ENCODE data around the gene RAPGEF2.
"Not testable (repeated sequence)": the region's sequence is repeated elsewhere in the genome, so short reads cannot be mapped to it uniquely, and the experiment has no call there.

The RAPGEF2 gene

DNA sequence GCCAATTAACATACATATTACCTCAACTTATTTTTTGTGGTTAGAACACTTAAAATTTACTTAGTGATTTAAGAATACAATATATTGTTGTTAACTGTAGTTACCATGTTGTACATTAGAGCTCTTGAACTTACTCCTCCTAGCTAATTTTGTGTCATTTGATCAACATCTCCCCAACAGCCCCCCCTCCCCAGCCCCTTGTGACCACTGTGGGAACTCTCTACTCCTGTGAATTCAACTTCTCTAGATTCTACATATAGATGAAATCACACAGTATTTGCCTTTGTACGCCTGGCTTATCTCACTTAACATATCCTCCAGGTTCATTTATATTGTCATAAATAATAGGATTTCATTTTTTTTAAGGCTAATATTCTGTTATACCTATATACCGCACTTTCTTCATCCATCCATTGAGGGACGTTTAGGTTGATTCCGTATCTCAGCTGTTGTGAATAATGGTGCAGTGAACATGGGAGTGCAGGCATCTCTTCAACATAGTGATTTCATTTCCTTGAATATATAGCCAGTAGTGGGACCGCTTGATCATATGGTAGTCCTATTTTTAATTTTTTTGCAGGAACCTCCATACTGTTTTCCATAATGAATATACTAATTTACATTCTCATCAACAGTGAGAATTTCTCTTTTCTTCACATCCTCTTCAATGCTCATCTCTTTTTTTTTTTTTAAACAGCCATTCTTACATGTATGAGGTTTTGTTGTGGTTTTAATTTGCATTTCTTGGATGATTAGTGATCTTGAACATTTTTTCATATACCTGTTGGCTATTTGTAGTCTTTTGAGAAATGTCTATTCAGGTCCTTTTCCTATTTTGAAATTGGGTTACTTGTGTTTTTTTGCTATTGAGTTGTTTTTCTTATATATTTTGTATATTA lies 66.8 kb downstream of the RAPGEF2 start:
- no peak for DNase-seq

DNA sequence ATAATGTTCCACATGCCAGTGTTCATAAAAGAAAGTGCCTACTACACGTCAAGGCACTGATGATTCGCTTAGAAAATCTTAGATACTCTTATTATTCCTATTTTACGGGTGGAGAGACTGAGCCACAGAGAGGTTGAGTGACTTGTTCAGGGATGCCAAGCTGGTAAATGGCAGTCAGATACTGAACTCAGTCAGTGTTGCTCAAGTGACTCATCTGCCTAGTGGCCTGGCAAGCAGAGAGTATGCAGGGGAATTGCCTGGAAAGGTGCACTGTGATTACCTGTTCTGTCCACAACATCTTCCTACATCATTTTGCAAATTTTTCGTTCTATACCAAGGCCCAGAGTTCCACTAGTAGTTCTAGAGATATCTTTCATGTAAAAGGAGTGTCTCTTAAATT lies 68.4 kb downstream of the RAPGEF2 start:
- no peak for DNase-seq

DNA sequence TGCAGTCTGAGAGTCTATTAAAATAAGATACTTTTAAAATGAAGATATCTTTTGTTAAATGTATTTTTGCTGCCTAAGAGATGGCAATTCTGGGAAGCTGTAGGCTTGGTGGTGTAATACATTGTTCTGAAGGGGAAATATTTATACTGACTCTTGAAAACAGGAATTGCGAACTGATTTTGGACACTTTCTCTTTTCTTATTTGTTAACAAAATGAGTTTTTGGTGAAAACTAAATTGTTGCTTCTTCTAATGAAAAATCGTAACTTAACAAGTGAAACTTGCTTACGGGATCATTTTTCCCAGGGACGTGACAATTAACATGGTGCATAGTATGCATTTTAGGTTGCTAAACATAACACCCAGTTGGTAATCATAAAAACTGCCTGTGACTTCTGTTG lies 71.0 kb downstream of the RAPGEF2 start:
- no peak for DNase-seq

DNA sequence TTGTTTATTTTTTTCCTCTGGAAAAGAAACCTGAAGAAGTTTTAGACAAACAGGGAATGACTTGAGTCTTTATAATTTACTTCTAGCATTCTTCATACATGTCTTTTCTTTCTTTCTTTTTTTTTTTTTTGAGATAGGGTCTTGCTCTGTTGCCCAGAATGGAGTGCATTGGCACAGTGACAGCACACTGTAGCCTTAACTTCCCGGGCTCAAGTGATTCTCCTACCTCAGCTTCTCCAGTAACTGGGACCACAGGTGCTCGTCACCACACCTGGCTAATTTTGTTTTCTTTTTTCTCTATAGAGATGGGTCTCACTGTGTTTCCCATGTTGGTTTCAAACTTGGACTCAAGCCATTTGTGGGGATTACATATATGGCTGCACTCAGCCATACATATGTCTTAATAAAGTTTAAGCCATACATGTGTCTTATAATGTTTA lies 71.8 kb downstream of the RAPGEF2 start:
- no peak for DNase-seq

DNA sequence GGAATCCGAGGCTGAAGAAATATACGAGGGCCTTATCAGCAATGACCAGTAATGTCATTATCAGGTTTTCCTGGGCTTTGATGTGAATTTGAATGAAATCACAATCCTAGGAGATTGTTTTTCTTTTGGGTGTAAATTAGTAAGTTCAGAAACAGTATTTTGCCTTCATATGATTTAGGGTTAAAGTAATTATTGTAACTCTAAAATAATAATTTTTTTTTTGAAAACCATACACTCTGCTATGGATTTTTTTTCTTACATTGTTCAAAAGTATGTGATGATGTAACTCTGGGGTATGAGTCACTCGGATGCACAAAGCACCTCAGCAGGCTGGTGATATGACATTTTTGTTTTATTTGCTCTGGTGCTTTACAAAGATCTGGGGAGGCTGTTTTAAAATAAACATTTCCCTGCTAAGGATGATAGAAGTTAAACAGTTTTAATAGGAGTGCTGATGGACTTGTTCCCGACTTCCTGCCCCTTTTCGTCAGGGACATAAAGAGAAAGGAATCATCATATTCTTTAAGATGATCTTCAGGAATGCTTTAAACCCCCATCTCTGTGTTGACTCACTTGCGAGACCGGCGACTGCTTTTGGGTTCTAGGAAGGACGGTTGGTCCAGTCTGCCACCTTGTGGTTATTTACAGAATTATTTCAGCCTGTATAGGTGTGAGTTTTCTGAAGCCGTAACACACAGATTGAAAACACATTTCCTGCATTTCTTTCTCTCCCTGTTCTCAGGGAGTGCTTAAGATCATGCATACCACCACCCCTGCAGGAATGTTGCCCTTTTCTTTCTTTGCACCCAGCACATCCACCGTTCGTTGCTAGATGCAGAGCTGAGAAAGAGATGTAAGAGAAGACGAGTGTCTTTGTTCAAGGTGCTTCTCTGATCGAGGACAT lies 72.5 kb downstream of the RAPGEF2 start:
- DNase-seq = peak; percentile 28

DNA sequence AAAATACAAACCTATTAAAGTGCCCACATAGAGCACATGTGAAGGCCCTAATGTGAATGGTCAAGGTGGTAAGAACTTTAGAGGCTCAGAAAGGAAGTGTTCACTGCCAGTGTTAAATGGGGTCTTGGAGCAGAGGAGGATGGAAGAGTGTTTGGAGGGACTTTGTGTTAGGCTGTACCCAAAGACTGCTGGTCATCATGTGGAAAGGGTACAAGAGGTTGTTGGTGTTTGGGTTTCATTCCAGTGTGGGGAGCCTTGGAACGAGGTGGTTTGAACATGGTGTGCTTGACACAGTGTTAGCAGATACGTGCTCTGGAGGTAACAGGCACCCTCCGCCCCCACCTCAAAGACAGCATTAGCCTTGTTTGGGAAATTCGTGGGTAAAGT lies 73.1 kb downstream of the RAPGEF2 start:
- DNase-seq = no peak

DNA sequence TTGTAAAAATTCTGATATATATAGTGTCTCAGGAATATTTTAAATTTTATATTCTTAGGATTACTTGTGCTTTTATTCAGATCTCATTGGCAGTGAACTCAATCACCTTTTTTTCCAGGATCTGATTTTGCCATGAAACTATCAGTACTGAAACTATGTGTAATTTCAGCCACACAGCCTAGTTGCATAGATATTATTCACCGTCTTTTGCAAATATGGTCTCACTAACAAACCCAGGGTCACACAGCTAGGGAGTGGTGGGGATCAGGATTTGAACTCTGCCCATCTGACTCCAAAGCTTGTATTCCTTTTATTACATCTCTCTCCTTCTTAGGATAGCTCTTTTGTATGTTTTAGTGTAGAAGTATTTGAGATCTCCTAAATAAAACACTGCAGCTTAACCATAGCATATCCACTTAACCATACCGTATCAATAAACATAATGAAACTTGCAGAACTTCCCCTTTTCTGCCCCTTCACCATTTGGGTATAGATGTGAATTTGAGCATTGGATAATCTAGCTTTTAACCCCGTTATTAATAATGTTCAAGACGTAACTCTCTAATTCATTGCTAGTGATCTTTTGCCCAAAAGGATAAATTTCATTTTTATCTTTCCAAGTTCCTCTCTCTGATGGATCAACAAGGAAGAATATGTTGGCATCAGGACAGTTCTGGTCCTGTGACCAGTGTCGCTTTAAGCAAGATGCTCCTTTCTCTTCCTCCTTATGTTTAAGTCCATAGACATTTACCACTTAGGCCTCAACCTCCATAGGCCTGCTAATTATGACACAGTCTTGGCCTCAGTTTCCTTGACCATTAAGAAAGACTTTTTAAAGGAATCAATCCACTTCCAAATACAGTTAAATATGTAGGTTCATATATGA lies 74.6 kb downstream of the RAPGEF2 start:
- no peak for DNase-seq

DNA sequence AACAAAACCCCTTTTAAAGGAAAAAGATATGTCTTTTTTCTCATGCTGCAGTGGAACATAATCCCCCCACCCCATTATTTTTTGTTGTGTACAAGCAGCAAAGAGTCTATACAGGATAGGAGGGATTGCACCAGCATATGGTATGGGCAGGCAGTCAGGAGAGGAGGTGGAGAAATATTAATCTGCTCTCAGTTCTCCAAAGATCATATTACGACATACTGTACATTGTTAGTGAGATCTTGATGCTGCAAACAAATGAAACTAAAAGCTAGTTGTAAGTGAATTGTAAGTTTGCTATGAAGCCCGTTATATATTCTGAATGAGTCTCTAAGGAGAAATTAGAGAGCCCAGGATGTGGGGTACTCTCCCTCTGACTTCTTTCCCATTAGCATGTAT lies 75.3 kb downstream of the RAPGEF2 start:
- no peak for DNase-seq

DNA sequence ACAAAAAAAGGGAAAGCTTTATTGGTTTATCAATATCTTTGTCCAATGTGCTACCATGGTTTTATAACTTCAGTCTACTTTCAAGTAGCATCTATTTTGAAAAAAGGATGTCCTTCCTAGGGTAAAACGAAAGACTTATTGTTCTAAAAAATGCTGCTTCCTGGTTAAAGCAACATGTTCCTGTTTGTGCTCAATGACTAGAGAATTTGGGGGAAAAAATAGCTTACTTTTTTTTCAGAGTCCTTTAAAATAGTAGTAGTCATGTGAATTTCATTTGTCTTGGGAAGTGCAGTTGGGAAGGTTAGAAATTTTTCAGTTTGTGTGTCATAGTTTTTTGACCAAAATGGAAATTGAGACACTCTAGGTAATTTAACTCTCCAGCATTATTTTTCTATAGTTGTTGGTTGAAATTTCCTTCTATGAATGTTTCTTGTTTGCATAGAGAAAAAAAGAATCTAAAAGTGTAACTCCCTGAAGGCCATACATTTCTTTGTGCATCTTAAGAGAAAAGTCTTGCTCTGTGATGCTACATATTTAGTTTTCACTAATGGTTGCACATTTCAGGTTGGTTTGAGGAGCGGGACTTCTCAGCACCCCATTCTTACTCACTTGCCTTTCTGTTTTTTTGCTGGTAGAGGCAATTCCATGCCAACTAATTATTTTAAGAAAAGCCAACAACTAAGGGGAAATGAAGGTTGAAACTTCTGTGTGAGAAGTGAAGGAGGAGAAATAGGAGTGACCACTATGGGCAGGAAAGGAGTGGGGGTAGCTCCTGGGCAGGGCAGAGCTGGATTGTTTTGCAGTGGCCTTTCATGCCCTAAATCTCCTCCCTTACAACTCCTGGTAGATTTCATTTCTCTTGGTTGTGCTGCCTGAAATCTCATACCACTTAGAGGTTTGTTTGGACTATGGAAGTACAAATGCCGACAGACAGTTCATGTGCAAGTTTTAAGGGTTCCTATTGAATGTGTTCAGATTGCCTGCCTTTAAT lies 76.4 kb downstream of the RAPGEF2 start:
- DNase-seq = no peak

DNA sequence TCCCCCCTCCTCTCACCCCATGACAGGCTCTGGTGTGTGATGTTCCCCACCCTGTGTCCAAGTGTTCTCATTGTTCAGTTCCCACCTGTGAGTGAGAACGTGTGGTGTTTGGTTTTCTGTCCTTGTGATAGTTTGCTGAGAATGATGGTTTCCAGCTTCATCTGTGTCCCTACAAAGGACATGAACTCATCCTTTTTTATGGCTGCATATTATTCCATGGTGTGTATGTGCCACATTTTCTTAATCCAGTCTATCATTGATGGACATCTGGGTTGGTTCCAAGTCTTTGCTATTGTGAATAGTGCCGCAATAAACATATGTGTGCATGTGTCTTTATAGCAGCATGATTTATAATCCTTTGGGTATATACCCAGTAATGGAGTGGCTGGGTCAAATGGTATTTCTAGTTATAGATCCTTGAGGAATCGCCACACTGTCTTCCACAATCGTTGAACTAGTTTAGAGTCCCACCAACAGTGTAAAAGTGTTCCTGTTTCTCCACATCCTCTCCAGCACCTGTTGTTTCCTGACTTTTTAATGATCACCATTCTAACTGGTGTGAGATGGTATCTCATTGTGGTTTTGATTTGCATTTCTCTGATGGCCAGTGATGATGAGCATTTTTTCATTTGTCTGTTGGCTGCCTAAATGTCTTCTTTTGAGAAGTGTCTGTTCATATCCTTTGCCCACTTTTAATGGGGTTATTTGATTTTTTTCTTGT lies 81.2 kb downstream of the RAPGEF2 start:
- DNase-seq = not testable (repeated sequence)

DNA sequence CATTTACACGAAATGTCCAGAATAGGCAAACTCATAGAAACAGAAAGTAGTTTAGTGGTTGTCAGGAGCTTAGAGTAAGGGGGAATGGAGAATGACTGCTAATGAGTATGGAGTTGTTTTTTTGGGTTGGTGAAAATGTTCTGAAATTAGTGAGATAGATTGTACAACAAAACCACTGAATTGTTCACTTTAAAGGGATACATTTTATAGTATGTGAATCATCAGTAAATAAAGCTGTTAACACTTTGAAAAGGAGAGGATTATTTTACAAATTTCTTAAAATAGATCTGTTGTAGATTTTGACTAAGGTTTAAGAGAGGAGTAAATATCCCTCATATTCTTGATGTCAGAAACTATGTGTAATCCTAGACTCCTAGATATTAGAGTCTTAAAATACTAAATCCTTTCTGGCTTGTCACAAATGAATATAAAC lies 82.7 kb downstream of the RAPGEF2 start:
- no peak for DNase-seq

DNA sequence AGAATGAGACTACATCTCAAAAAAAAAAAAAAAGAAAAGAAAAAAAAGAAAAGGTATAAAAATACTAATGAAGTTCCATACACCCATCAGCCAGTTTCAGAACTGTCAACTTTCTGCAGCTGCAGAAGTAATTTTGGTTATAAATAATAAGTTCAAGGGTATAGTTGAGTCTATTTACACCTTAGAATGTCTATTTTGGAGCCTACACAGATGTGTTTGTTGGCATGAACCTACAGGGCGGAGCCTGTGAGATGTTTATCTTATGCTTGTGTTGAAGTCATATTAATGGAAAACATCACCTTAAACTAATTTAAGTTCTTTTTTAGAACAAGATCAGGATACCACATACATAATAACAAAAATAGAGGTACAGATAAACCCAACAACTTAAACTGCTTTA lies 85.8 kb downstream of the RAPGEF2 start:
- no peak for DNase-seq

DNA sequence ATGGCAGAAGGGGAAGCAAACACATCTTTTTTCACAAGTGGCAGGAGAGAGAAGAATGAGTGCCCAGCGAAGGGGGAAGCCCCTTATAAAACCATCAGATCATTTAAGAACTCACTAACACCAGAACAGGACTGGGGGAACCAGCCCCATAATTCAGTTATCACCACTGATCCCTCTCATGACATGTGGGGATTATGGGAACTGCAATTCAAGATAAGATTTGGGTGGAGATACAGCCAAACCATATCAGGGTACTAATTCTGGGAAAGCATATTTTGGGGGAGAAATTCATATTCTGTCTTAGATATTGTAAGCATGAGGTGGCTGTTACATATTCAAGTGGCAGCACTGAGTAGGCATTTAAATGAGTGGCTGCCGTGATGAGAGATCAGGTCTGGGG lies 87.8 kb downstream of the RAPGEF2 start:
- DNase-seq = no peak

DNA sequence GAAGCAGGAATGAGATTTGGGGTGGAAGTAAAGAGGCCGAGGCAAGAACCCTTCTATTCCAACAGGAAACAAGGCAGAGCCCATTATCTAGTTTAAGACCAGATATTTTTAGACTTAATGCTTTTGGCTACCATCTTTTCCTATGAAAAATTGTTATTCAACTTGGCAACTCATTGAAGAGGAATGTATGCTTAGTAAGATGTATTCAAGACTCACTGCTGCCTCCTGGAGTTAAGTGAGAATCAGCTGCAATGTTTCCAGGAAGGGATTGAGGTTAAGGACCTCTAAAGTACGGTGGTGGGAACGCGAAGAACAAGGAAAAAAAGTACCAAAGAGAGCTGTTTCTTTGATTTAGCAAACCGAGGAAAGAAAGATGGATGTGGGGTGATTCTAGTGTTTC lies 89.1 kb downstream of the RAPGEF2 start:
- no peak for DNase-seq

DNA sequence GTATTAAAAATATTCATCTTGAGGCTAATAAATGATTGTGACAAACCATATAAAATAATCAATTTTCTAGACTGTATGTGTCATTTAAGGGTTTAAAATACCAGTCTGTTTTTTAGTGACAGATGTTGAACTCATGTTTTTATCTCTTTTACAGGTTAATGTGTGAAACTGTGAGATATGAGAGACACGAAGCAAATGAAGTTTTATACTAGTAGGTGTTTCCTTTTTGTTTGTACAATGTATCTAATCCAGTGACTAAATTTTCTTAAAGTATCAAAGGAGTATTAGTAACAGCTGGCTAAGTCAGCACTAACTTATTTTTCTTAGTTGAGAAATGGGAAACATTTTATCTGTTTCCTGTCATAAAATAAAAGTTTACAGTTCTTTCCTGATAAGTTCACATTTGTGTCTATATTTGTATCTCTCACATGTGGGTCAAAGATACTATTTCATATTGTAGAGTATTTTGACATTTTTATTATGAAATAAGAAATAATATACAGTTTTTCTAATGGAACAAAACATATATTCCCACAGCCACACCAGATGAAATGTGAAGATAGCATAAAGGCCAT lies 90.3 kb downstream of the RAPGEF2 start:
- DNase-seq = no peak

DNA sequence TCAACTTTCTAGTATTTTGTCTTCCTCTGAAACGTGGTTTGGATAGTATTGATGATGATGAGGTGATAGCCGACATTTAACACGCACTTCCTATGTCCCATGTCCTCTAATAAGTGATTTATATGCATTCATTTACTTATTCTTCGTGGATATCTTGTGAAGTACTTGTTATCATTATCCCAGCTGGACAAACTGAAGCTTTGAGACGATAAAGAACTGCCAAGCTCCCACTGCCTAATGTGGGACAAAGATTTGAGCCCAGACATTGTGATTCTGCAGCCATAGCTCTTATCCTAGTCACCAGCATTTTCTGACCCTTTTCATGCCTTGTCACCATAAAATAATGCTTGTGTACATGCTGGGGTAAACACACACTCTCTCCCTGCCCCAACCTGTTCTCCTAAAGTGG lies 92.5 kb downstream of the RAPGEF2 start:
- no peak for DNase-seq

DNA sequence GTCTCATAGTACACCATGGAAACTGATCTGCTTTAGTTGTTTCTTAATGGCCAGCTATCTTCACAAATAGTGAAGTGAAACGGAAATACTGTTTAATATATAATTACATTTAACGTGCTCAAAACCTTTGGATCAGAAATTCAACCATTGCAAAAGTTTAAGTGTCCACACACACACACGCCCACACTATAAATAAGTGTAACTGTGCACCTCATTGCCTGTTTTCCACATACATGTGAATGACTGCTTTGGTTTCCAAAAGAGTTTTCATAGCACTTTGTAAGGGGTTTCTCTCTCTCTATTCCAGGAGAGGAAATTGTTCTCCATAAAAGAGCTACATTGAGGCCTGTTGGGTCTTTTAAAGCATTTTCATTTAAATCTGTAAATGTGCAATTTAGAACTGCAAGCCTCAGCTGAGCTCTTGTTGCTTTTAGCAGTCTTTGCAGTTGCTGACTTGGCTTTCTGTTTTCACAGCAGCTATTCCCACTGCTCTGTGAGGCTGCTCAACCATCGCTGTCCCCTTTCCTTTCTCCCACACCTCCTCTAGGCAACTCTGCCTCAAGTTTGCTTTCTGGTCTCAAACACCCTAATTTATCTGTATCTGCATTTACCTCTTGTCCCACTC lies 94.5 kb downstream of the RAPGEF2 start:
- no peak for DNase-seq

DNA sequence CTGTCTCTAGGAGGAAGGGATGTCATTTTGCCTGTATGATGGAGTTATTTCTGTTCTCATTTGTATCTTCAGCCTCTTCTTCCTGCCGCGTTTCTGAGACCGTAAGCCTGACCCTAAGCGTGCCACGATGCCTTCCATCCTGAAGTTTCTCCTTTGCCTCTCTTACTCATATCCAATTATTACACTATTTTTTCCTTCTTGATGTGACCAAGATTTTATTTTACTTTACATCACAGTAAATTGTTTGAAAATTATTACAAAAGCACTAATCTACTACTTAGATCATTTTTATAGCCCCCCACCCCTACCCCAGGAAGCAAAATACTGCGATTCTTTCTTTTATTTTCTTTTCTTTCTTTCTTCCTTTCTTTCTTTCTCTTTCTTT lies 95.0 kb downstream of the RAPGEF2 start:
- no peak for DNase-seq

DNA sequence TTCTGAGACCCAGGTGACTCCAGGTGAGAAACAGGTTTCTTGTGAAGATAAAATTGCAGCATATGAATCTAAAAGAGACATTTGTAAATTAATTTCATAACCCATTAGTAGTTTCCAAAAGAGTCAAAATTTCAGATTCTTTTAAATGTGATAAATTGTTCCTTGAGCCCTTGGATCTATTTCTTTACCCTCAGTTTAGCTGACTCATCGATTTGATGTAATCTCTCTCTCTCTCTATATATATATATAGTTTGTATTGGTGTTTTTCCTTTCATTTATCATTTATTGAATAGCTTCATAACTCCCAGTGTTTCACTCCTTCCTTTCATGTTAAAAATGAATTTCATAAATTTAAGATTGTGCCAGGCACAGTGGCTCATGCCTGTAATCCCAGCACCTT lies 96.9 kb downstream of the RAPGEF2 start:
- no peak for DNase-seq

DNA sequence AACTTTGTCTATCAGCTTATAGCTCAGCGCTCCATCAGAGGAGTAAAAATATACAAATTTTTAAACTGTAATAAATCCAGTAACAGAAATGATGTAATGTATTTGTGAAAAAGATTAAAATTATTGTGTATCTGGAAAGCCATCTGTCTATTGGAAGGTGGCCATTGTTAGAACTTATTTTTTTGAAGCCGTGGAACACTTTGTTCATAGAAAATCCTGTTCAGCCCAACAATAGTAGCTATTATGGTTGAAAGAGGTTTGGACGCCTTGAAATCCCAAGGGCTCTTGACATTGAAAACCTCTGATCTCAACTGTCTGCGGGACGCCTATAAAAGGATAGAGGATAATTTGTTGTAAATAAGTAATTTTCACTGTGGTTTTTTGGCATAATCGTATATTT lies 98.3 kb downstream of the RAPGEF2 start:
- no peak for DNase-seq

Data from stimulated activated naive CD4-positive, alpha-beta T cell treated with Interleukin-2 at 50 U/mL for 16 hours (primary cell).